K562 (cell line): Measurements from ENCODE around the gene TPM4. TPM values are rescaled to one million over a fixed set of nuclear protein-coding genes. Genes with fewer than 3 reads are reported as not detected.

Source experiments
- ATAC-seq: fragments of 200-7000 bp; cut with Tn5 transposase; 3 replicates; pipeline ENCODE4 v1.9.1; 2020; ENCODE audit warnings: moderate library complexity
- BruUV-seq: library from RNA; stranded (reverse); fragments of 400-500 nt; replicated peaks from 2 replicates; lab custom pipeline; 2021; lab: Mats Ljungman, UMichigan
- CTCF ChIA-PET: fragments of 300-600 bp; formaldehyde crosslinking; extraction: SDS; loops from one replicate; lab custom pipeline; 2021; ENCODE audit warnings: low intra/inter-chr PET ratio; lab: Yijun Ruan, JAX
- POLR2A ChIA-PET: fragments of 300-600, 350-650 bp; sonication (Branson Sonifier 250); formaldehyde crosslinking; extraction: SDS; loops from one replicate; lab custom pipeline; 2021; ENCODE audit warnings: antibody characterized with exemption, inconsistent platforms; lab: Yijun Ruan, JAX
- DNase-seq, 4 experiments: peaks; one replicate each; pipeline versions ENCODE4 v3.0.0 to v3.0.0-alpha.2; 2011 to 2018; ENCODE audit warnings: low spot score in 3 of 4, mixed read lengths in 3 of 4; ENCODE audit errors: extremely low read depth in 1 of 4
- FAIRE-seq: peaks from 2 replicates; lab custom pipeline; 2011; peaks lifted over from hg19 to GRCh38; lab: Jason Lieb, UNC
- H2AFZ ChIP-seq: 2 replicates; pipeline ENCODE4 v1.6.0; 2011; ENCODE audit warnings: low read depth, low read length, control low read depth, inconsistent platforms
- H3K27ac ChIP-seq: fragments of 200-600 bp; 3 replicates; pipeline ENCODE4 v1.8.0; 2011; ENCODE audit warnings: low read depth, mild to moderate bottlenecking, control low read depth, inconsistent platforms, low read length, moderate library complexity, mixed read lengths; ENCODE audit errors: extremely low read depth
- H3K27me3 ChIP-seq, 2 experiments: fragments of 300-600 bp in 1 of 2; 2 replicates in 1 of 2; 3 replicates in 1 of 2; pipeline versions ENCODE4 v1.6.0 to v1.8.0; 2011; ENCODE audit warnings: inconsistent platforms in 2 of 2, low read length in 2 of 2, mild to moderate bottlenecking in 1 of 2, mixed read lengths in 1 of 2, moderate library complexity in 1 of 2; ENCODE audit not compliant: control insufficient read depth in 2 of 2, insufficient read depth in 2 of 2
- H3K36me3 ChIP-seq: fragments of 300-600 bp; 3 replicates; pipeline ENCODE4 v1.8.0; 2011; ENCODE audit warnings: mild to moderate bottlenecking, low read length, inconsistent platforms; ENCODE audit not compliant: control insufficient read depth, insufficient read depth
- H3K4me1 ChIP-seq, 2 experiments: fragments of 200-600 bp in 1 of 2; replicated peaks in 1 of 2; 2 replicates in 1 of 2; 3 replicates in 1 of 2; pipeline versions ENCODE4 v1.5.1 to v1.8.0; 2011; ENCODE audit warnings: inconsistent platforms in 2 of 2, low read length in 2 of 2, mild to moderate bottlenecking in 1 of 2, mixed read lengths in 1 of 2, moderate library complexity in 1 of 2; ENCODE audit not compliant: control insufficient read depth in 2 of 2, insufficient read depth in 2 of 2
- H3K4me2 ChIP-seq: 2 replicates; pipeline ENCODE4 v1.6.1; 2011; ENCODE audit warnings: low read length, control low read depth, inconsistent platforms, mixed read lengths; ENCODE audit not compliant: insufficient read depth
- H3K4me3 ChIP-seq: fragments of 200-600 bp; sonication (generic), shearing (Covaris generic); 2 replicates; pipeline ENCODE4 v1.5.1; 2016; ENCODE audit warnings: control low read depth, inconsistent platforms
- H3K79me2 ChIP-seq: fragments of 200-600 bp; 3 replicates; pipeline ENCODE4 v1.8.0; 2011; ENCODE audit warnings: low read length, inconsistent platforms; ENCODE audit not compliant: control insufficient read depth, insufficient read depth
- H3K9ac ChIP-seq, 2 experiments: 2 replicates each; pipeline versions ENCODE4 v1.6.0 to v1.6.1; 2011; ENCODE audit warnings: low read depth in 2 of 2, low read length in 2 of 2, control low read depth in 1 of 2, inconsistent platforms in 1 of 2, mild to moderate bottlenecking in 1 of 2, mixed read lengths in 1 of 2; ENCODE audit not compliant: insufficient read depth in 1 of 2
- H3K9me1 ChIP-seq: one replicate; pipeline ENCODE4 v1.6.0; 2011; ENCODE audit warnings: inconsistent platforms, mild to moderate bottlenecking, low read length, moderate library complexity; ENCODE audit not compliant: control insufficient read depth, insufficient read depth
- H3K9me3 ChIP-seq: replicated peaks from 2 replicates; pipeline ENCODE4 v1.5.1; 2011; ENCODE audit warnings: low read depth, low read length, inconsistent platforms; ENCODE audit not compliant: control insufficient read depth, insufficient read depth
- H4K20me1 ChIP-seq: replicated peaks from 2 replicates; pipeline ENCODE4 v1.6.1; 2011; ENCODE audit warnings: low read length, inconsistent platforms, mixed read lengths; ENCODE audit not compliant: control insufficient read depth, insufficient read depth
- CBFA2T2 ChIP-seq: fragments of 450-650 bp; conservative IDR thresholded peaks from 2 replicates; pipeline ENCODE4 v1.6.1; 2017; ENCODE audit warnings: mild to moderate bottlenecking
- EP300 ChIP-seq: IDR thresholded peaks from 2 replicates; pipeline ENCODE4 v1.6.1; 2012; ENCODE audit warnings: low read length, improper control_type of control experiment
- FOSL1 ChIP-seq: fragments of 200-800 bp; sonication (Bioruptor generic); conservative IDR thresholded peaks from 2 replicates; pipeline ENCODE4 v1.6.1; 2016; ENCODE audit warnings: missing genetic modification characterization, missing compliant biosample characterization
- GATAD2A ChIP-seq: fragments of 450-650 bp; IDR thresholded peaks from 2 replicates; pipeline ENCODE4 v1.6.1; 2017
- JUND ChIP-seq, 2 experiments: IDR thresholded peaks; 2 replicates in 1 of 2; 3 replicates in 1 of 2; pipeline ENCODE4 v1.6.1; 2011; ENCODE audit warnings: borderline replicate concordance in 2 of 2, low read depth in 2 of 2, low read length in 2 of 2, improper control_type of control experiment in 1 of 2, missing biosample characterization in 1 of 2, missing genetic modification characterization in 1 of 2, missing genetic modification reagents in 1 of 2
- RBM34 ChIP-seq: fragments of 200-400 bp; formaldehyde crosslinking; IDR thresholded peaks from 2 replicates; pipeline ENCODE4 v1.6.1; 2018; ENCODE audit warnings: low read length, borderline replicate concordance; ENCODE audit not compliant: insufficient read depth
- WHSC1 ChIP-seq: IDR thresholded peaks from one replicate; pipeline ENCODE4 v1.6.1; 2012; ENCODE audit warnings: low read length, control low read depth, inconsistent platforms
- ZBTB7A ChIP-seq: IDR thresholded peaks from 2 replicates; pipeline ENCODE4 v1.6.1; 2011; ENCODE audit warnings: low read depth, mild to moderate bottlenecking, low read length, moderate library complexity, borderline replicate concordance; ENCODE audit not compliant: control insufficient read depth
- ZNF41 ChIP-seq: fragments of 250-450 bp; sonication (Bioruptor Pico); conservative IDR thresholded peaks from 2 replicates; pipeline ENCODE4 v1.4.0; 2020; ENCODE audit warnings: mild to moderate bottlenecking
- ZNF431 ChIP-seq: sonication (generic); formaldehyde crosslinking; IDR thresholded peaks from 2 replicates; pipeline ENCODE4 v1.8.0; 2022; ENCODE audit warnings: mild to moderate bottlenecking, missing genetic modification reagents
- WGBS: fragments of 100-300 bp; shearing (Covaris generic); methylation state at CpG from one replicate; pipeline ENCODE4 v1.1.6; 2016; ENCODE audit warnings: low coverage, mixed read lengths; ENCODE audit not compliant: insufficient coverage; ENCODE audit errors: missing lambda C conversion rate; 5-methylcytosine and 5-hydroxymethylcytosine counted together
- in situ Hi-C: fragments of 300-500 bp; cut with MboI; formaldehyde crosslinking; loops from 4 replicates; pipeline ENCODE4 v1.15.0; 2018; ENCODE audit warnings: inconsistent platforms, mixed read lengths
- intact Hi-C: fragments of 100-400 bp; cut with micrococcal nuclease; formaldehyde crosslinking; loops from 2 replicates; pipeline ENCODE4 v1.14.2; 2022
- polyA plus RNA-seq, 8 experiments: library from polyadenylated mRNA; depleted of rRNA in 4 of 8; stranded (reverse) in 5 of 8; unstranded in 3 of 8; fragments of >200 nt; fragmentation: Nextera tagmentation in 2 of 8; fragmentation: Illumina TruSeq in 1 of 8; extraction: Ambion mirVana in 2 of 8; extraction: Trizol in 1 of 8; gene quantifications; 2 replicates each; pipeline versions ENCODE4 v1.2.1 to v1.2.3, GENCODE V29; 2011 to 2014; ENCODE audit warnings: inconsistent platforms in 1 of 8, missing spikeins in 1 of 8
- total RNA-seq, 7 experiments: library from RNA; depleted of rRNA in 6 of 7; stranded (reverse); fragments of >200 nt in 6 of 7; fragmentation: Illumina TruSeq in 2 of 7; extraction: Trizol in 2 of 7; gene quantifications; 2 replicates each; pipeline versions ENCODE4 v1.2.1 to v1.2.3, GENCODE V29; 2011 to 2021; ENCODE audit warnings: low replicate concordance in 1 of 7

Gene TPM4
- total and polyA plus RNA-seq, 9 of the 15 experiments (the other 6 are each of a cell fraction or from before 2014, with no cell fraction given) = 28.1 to 111 (median 77.4) TPM

DNA sequence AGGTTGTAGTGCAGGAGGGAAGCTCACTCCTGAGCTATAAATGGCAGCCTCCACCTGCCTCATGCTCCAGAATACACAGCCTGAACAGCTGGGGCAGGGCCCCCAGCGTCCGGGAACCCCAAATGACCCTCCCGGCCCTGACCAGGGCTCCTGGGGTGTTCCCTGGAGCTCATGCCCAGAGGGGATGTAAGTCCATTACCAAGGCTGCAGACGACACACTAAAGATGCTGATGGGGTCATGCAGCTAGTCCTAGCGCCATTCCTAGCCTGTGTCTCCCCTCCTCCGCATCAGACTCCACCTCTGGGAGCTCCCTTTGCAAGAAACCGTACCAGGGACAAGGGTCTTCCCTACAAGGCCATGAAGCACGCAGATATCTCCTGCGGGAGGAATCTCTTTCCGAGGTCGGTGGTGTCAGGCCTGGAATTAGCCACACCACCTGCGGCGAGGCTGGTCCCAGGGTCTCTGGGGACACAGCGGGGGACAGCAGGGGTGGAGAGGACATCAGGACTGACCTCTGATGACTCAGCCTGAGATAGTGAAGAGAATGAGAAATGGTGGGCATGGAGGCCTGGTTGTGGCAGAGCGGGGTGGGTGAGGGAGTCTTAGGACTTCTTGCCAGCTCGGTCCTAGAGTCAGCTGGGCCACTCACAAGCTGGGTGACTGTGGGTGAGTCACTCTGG lies 11.9 kb upstream of the TPM4 start:
- intact Hi-C loops (no loop called here), in situ Hi-C loops (no loop called here)
- peaks cover 17 to 21% of the 10 kb centered on the region in 2 experiments; a peak in 4 of 5 replicates for H3K4me1 ChIP-seq
- TF ChIP-seq EP300 = no peak
- no peak for TF ChIP-seq GATAD2A
- TF ChIP-seq CBFA2T2 = no peak
- peak; percentile 9; the same call in 1 of the 2 replicates for TF ChIP-seq FOSL1
- TF ChIP-seq ZNF41 (CRISPR knock-in tag) = no peak
- TF ChIP-seq ZNF431 = no peak
- TF ChIP-seq JUND (IDR thresholded peaks at IDR 0.05; ENCODE audit: borderline replicate concordance, low read depth, low read length) = peak; percentile 44; the same call in 1 of the 2 replicates
- TF ChIP-seq JUND (tag; IDR thresholded peaks at IDR 0.05; ENCODE audit: borderline replicate concordance, low read depth, low read length) = no peak
- peak; percentile 64; the same call in 1 of the 2 replicates for TF ChIP-seq ZBTB7A
- no peak for TF ChIP-seq RBM34
- no peak for TF ChIP-seq WHSC1
- H3K4me2 ChIP-seq = no peak overlapping the region; the same call in 1 of the 2 replicates
- DNase-seq = no peak
- no peaks in the 10 kb centered on the region for H3K27me3 ChIP-seq
- 0 out of 3 replicates have a peak overlapping the region, but pooled peaks have one; percentile 25 for H3K27ac ChIP-seq
- peak overlapping the region; percentile 44 for H2AFZ ChIP-seq
- no peak for ATAC-seq
- ChIA-PET POLR2A (interaction anchor here (0.6 to 2.3 kb wide), 5 partner anchors 10 to 25 kb away, joined by 3 to 6 read pairs (median 3); partner anchors contain the start of gene TPM4), CTCF (no interaction called here)
- no peaks in the 10 kb centered on the region for H3K9me1 ChIP-seq
- no peak overlapping the region for H3K4me3 ChIP-seq
- peaks cover 2% of the 10 kb centered on the region; the same call in 1 of the 2 replicates for H3K9me3 ChIP-seq
- no peaks in the 10 kb centered on the region for H3K36me3 ChIP-seq
- WGBS = 27% methylated on average over 13 of the region's 16 CpGs
- peak overlapping the region in 1 of 2 experiments; percentile 76; a peak in 2 of 4 replicates for H3K9ac ChIP-seq
- no TSS peak for BruUV-seq
- no peaks in the 10 kb centered on the region for H3K79me2 ChIP-seq
- no peak for FAIRE-seq
- H4K20me1 ChIP-seq = no peaks in the 10 kb centered on the region
